GM12873 (cell line): ENCODE data around the gene CDH5.

Experiments
- CTCF ChIP-seq: IDR thresholded peaks from 2 replicates; pipeline ENCODE4 v1.5.1; 2012; ENCODE audit warnings: low read depth, mild to moderate bottlenecking, moderate library complexity, low read length, control low read depth; ENCODE audit not compliant: insufficient read depth; ENCODE audit errors: missing control alignments

CDH5 gene

GRCh38 chr16:66344533-66345145 lies 21.9 kb upstream of the CDH5 start:
- peak; percentile 46 for TF ChIP-seq CTCF

GRCh38 chr16:66346221-66346620 lies 20.3 kb upstream of the CDH5 start:
- TF ChIP-seq CTCF = no peak

GRCh38 chr16:66352304-66352703 lies 14.2 kb upstream of the CDH5 start:
- no peak for TF ChIP-seq CTCF

GRCh38 chr16:66353055-66353454 lies 13.4 kb upstream of the CDH5 start:
- TF ChIP-seq CTCF = no peak

GRCh38 chr16:66354034-66354909 lies 12.2 kb upstream of the CDH5 start:
- no peak for TF ChIP-seq CTCF

GRCh38 chr16:66355526-66355925 lies 11.0 kb upstream of the CDH5 start:
- TF ChIP-seq CTCF = no peak

GRCh38 chr16:66357523-66357928 lies 9.0 kb upstream of the CDH5 start:
- TF ChIP-seq CTCF = peak; percentile 74
